Measurements from ENCODE around the gene SLC38A10.
A peak's percentile ranks its signal among the peaks of the same experiment; 100 is the strongest.

SLC38A10 gene

DNA sequence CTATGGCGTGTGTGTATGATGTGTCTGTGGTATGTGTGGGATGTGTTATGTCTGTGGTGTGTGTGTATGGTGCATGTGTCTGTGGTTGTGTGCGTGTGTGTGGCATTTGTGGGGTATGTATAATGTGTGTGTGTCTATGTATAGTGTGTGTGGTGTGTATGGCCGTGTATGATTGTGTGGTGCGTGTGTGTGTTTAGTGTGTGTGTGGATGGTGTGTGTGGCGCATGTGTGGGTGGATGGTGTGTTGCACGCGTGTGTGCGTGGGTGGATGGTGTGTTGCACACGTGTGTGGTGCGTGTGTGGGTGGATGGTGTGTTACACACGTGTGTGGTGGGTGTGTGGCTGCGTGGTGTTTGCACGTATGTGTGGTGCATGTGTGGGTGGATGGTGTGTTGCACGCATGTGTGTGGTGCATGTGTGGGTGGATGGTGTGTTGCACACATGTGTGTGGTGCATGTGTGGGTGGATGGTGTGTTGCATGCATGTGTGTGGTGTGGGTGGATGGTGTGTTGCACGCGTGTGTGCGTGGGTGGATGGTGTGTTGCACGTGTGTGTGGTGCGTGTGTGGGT, 5.6 kb upstream of the SLC38A10 start:
- peaks cover 4% of the 10 kb centered on the region for H3K4me1 Mint-ChIP-seq (ENCODE audit: low read depth)
- no peak overlapping the region for H3K27ac Mint-ChIP-seq
- H3K9me3 Mint-ChIP-seq, result no peaks in the 10 kb centered on the region
- H3K27me3 Mint-ChIP-seq (ENCODE audit: low read depth), result no peaks in the 10 kb centered on the region
- no peak overlapping the region for H3K4me3 Mint-ChIP-seq
- H3K36me3 Mint-ChIP-seq (ENCODE audit: low read depth), result no peaks in the 10 kb centered on the region

GRCh38 chr17:81299846-81300585, 4.9 kb upstream of the SLC38A10 start:
- Mint-ChIP-seq H3K36me3 (ENCODE audit: low read depth) (no peaks in the 10 kb centered on the region), H3K27ac (no peak overlapping the region), H3K9me3 (no peaks in the 10 kb centered on the region), H3K4me3 (no peak overlapping the region), H3K27me3 (ENCODE audit: low read depth) (no peaks in the 10 kb centered on the region), H3K4me1 (ENCODE audit: low read depth) (peaks cover 9% of the 10 kb centered on the region)

DNA sequence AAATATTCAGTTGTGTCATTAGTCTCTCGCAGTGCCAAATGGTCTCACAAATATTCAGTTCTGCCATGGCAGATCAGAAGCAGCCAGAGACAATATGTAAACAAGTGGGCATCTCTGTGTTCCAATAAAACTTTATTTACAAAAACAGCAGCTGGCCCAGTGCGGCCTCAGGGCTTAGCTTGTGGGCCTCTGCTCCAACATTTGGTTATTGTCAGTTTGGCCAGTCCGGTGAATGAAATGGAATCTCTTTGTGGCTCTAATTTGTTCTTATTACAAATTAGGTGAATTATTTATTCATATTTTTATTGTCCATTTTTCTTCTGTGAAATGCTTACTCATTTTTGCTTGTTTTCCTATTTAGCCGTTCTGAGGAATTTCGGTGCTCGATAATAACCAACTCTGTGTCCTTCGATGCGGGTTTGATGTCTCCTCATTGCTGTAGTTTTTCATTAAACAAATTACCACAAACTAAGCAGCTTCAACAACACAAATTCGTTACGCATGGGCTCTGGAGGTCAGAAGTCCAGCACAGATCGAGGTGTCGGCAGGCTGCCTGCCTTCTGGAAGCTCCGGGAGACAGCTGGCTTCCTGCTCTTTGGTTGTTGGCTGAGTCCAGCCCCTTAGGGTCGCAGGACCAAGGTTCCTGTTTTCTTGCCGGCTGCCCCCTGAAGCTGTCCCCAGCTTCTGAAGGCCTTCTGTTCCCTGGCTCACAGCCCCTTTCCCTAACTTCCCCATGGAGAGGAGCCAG, 4.1 kb upstream of the SLC38A10 start:
- Mint-ChIP-seq H3K36me3 (ENCODE audit: low read depth) (peaks cover 3% of the 10 kb centered on the region), H3K27me3 (ENCODE audit: low read depth) (no peaks in the 10 kb centered on the region), H3K9me3 (no peaks in the 10 kb centered on the region), H3K4me1 (ENCODE audit: low read depth) (peaks cover 12% of the 10 kb centered on the region), H3K27ac (no peak overlapping the region), H3K4me3 (no peak overlapping the region)

- H3K4me3 Mint-ChIP-seq, result no peak overlapping the region
- H3K4me1 Mint-ChIP-seq (ENCODE audit: low read depth), result peaks cover 18% of the 10 kb centered on the region
- no peaks in the 10 kb centered on the region for H3K9me3 Mint-ChIP-seq
- H3K27ac Mint-ChIP-seq, result no peak overlapping the region
- H3K27me3 Mint-ChIP-seq (ENCODE audit: low read depth), result no peaks in the 10 kb centered on the region
- peaks cover 3% of the 10 kb centered on the region for H3K36me3 Mint-ChIP-seq (ENCODE audit: low read depth)
Observed at GRCh38 chr17:81298325-81298990, 3.4 kb upstream of the SLC38A10 start.

- peaks cover 6% of the 10 kb centered on the region for H3K36me3 Mint-ChIP-seq (ENCODE audit: low read depth)
- H3K27me3 Mint-ChIP-seq (ENCODE audit: low read depth), result no peaks in the 10 kb centered on the region
- peaks cover 24% of the 10 kb centered on the region for H3K4me1 Mint-ChIP-seq (ENCODE audit: low read depth)
- peak overlapping the region; percentile 94 for H3K4me3 Mint-ChIP-seq
- no peaks in the 10 kb centered on the region for H3K9me3 Mint-ChIP-seq
- H3K27ac Mint-ChIP-seq, result peak overlapping the region; percentile 92
Observed at GRCh38 chr17:81295676-81296381, 722 bp upstream of the SLC38A10 start.

- peak overlapping the region; percentile 85 for H3K4me3 Mint-ChIP-seq
Observed at GRCh38 chr17:81294512-81295030, 536 bp downstream of the SLC38A10 start.

DNA sequence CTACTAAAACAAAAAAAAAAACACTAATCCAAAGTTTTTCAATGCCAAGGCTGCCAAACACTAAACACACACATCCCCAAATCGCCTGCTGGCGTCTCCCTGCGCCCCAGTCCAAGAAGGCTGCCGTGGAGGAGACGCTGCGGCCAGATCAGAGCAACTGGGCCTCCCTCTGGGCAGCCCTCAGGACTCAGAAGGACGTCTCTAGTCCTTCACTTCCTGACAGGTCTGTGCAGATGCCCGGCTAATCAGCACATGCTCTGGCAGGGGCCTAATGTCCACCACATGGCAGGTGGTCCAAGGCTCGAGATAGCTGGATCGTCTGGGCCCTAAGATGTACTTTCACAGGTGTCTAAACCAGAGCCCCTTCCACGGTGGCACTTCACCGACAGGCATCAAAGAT, 2.7 kb downstream of the SLC38A10 start:
- H3K36me3 Mint-ChIP-seq (ENCODE audit: low read depth), result peaks cover 17% of the 10 kb centered on the region
- H3K4me3 Mint-ChIP-seq, result no peak overlapping the region
- peaks cover 29% of the 10 kb centered on the region for H3K4me1 Mint-ChIP-seq (ENCODE audit: low read depth)
- no peaks in the 10 kb centered on the region for H3K27me3 Mint-ChIP-seq (ENCODE audit: low read depth)
- H3K9me3 Mint-ChIP-seq, result no peaks in the 10 kb centered on the region
- H3K27ac Mint-ChIP-seq, result no peak overlapping the region

More at GRCh38 chr17:81294512-81295030, 536 bp downstream of the SLC38A10 start:
- H3K27me3 Mint-ChIP-seq (ENCODE audit: low read depth), result no peaks in the 10 kb centered on the region
- H3K27ac Mint-ChIP-seq, result peak overlapping the region; percentile 79
- peaks cover 13% of the 10 kb centered on the region for H3K36me3 Mint-ChIP-seq (ENCODE audit: low read depth)
- H3K4me1 Mint-ChIP-seq (ENCODE audit: low read depth), result peaks cover 27% of the 10 kb centered on the region
- no peaks in the 10 kb centered on the region for H3K9me3 Mint-ChIP-seq

- H3K27me3 Mint-ChIP-seq (ENCODE audit: low read depth), result no peaks in the 10 kb centered on the region
- no peaks in the 10 kb centered on the region for H3K9me3 Mint-ChIP-seq
- peaks cover 19% of the 10 kb centered on the region for H3K36me3 Mint-ChIP-seq (ENCODE audit: low read depth)
- no peak overlapping the region for H3K4me3 Mint-ChIP-seq
- H3K27ac Mint-ChIP-seq, result no peak overlapping the region
- H3K4me1 Mint-ChIP-seq (ENCODE audit: low read depth), result peaks cover 35% of the 10 kb centered on the region
Observed at GRCh38 chr17:81291662-81292061, 3.4 kb downstream of the SLC38A10 start.

DNA sequence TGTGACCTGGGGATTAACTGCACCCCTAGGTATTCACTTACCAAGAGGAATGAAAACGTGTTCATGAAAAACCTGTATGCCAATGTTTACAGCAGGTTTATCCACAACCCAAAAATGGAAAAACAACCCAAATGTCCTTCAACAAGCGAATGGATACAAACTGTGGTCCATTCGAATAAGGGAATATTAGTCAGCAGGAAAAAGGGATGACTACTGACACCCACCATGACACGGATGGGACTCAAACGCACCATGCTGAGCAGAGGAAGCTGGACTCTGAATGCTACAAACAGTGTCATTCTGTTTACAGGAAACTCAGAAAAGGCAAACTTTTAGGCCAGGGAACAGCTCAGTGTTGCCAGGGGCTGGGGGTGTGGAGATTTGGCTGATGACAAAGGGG, 4.9 kb downstream of the SLC38A10 start:
- no peak overlapping the region for H3K4me3 Mint-ChIP-seq
- no peaks in the 10 kb centered on the region for H3K9me3 Mint-ChIP-seq
- H3K36me3 Mint-ChIP-seq (ENCODE audit: low read depth), result peaks cover 19% of the 10 kb centered on the region
- H3K27me3 Mint-ChIP-seq (ENCODE audit: low read depth), result no peaks in the 10 kb centered on the region
- peaks cover 36% of the 10 kb centered on the region for H3K4me1 Mint-ChIP-seq (ENCODE audit: low read depth)
- no peak overlapping the region for H3K27ac Mint-ChIP-seq

- Mint-ChIP-seq H3K27ac (no peak overlapping the region), H3K9me3 (no peaks in the 10 kb centered on the region), H3K27me3 (ENCODE audit: low read depth) (no peaks in the 10 kb centered on the region), H3K36me3 (ENCODE audit: low read depth) (peaks cover 23% of the 10 kb centered on the region), H3K4me3 (no peak overlapping the region), H3K4me1 (ENCODE audit: low read depth) (peaks cover 41% of the 10 kb centered on the region)
Observed at GRCh38 chr17:81289627-81290026, 5.5 kb downstream of the SLC38A10 start.

- no peaks in the 10 kb centered on the region for H3K27me3 Mint-ChIP-seq (ENCODE audit: low read depth)
- no peak overlapping the region for H3K4me3 Mint-ChIP-seq
- H3K27ac Mint-ChIP-seq, result no peak overlapping the region
- peaks cover 36% of the 10 kb centered on the region for H3K4me1 Mint-ChIP-seq (ENCODE audit: low read depth)
- H3K9me3 Mint-ChIP-seq, result no peaks in the 10 kb centered on the region
- peaks cover 22% of the 10 kb centered on the region for H3K36me3 Mint-ChIP-seq (ENCODE audit: low read depth)
Observed at GRCh38 chr17:81288715-81289114, 6.4 kb downstream of the SLC38A10 start.

DNA sequence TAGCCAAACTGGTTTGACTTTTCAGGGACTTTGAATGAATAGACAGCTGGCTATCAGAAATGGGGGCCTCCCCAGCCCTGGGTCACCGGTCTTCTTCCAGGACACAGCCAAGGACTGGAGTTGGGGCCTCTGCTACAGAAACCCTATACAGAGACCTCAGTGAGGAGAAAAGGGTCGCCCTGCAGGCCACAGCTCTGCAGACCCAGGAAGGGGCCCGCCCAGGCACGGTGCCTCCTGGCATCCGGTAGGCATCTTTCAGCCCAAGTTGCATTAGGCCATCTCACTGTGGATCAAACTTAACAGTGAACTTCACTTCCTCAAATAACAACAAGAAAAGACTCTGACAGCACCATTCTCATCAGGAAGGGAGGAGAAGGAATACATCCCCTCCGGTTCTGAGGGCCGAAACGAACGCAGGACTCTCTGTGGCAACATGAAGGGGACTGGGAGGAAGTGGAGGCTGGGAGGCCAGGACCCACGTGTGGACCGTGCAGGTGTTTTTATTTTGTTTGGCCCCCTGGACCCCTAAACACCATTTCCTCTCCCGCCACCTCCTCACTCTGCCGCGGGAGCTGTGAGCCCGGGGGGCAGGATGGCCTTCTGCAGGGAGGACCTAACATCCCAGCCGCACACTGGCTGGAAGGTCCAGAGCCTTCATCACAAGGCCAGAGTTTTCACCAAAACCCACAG, 7.2 kb downstream of the SLC38A10 start:
- H3K4me1 Mint-ChIP-seq (ENCODE audit: low read depth), result peaks cover 35% of the 10 kb centered on the region
- no peaks in the 10 kb centered on the region for H3K9me3 Mint-ChIP-seq
- H3K27ac Mint-ChIP-seq, result peak overlapping the region; percentile 41
- H3K27me3 Mint-ChIP-seq (ENCODE audit: low read depth), result no peaks in the 10 kb centered on the region
- peaks cover 23% of the 10 kb centered on the region for H3K36me3 Mint-ChIP-seq (ENCODE audit: low read depth)
- H3K4me3 Mint-ChIP-seq, result no peak overlapping the region

- H3K4me3 Mint-ChIP-seq, result no peak overlapping the region
- H3K27me3 Mint-ChIP-seq (ENCODE audit: low read depth), result no peaks in the 10 kb centered on the region
- H3K4me1 Mint-ChIP-seq (ENCODE audit: low read depth), result peaks cover 35% of the 10 kb centered on the region
- no peaks in the 10 kb centered on the region for H3K9me3 Mint-ChIP-seq
- peaks cover 23% of the 10 kb centered on the region for H3K36me3 Mint-ChIP-seq (ENCODE audit: low read depth)
- peak overlapping the region; percentile 63 for H3K27ac Mint-ChIP-seq
Observed at GRCh38 chr17:81287152-81287551, 8.0 kb downstream of the SLC38A10 start.

Data from T-helper 1 cell treated with Interleukin-12 subunit alpha and Interleukin-12 subunit beta and Interleukin-4 antibody, amounts not matched to agents 30 μg/mL and 1 μg/mL, for 36 hours (primary cell).